A549 (cell line): ENCODE data around the gene PALLD. TPM values are rescaled to one million over a fixed set of nuclear protein-coding genes. Genes with fewer than 3 reads are reported as not detected.
A peak's percentile ranks its signal among the peaks of the same experiment; 100 is the strongest.

Experiments
- ATAC-seq, 2 experiments: fragments of 200-7000 bp in 1 of 2; fragments of >200 bp in 1 of 2; cut with Nextera tagmentation in 1 of 2; cut with Tn5 transposase in 1 of 2; 3 replicates each; pipeline versions ENCODE4 v1.8.0 to v1.9.1; 2018 to 2020; ENCODE audit warnings: mild to moderate bottlenecking in 1 of 2, moderate library complexity in 1 of 2
- CTCF ChIA-PET: fragments of 300-600 bp; sonication (Branson Sonifier 250); formaldehyde crosslinking; extraction: SDS; loops from one replicate; lab custom pipeline; 2021; ENCODE audit warnings: antibody characterized with exemption, inconsistent platforms; lab: Yijun Ruan, JAX
- POLR2A ChIA-PET: fragments of 350-600 bp; formaldehyde crosslinking; extraction: SDS; loops from one replicate; lab custom pipeline; 2021; ENCODE audit warnings: antibody characterized with exemption, inconsistent platforms; lab: Yijun Ruan, JAX
- DNase-seq, 2 experiments: peaks; one replicate each; pipeline versions ENCODE4 v3.0.0 to v3.0.0-alpha.2; 2011 to 2016; ENCODE audit warnings: low read depth in 1 of 2, low spot score in 1 of 2
- FAIRE-seq: peaks from 2 replicates; lab custom pipeline; 2011; peaks lifted over from hg19 to GRCh38; lab: Jason Lieb, UNC
- H3K27ac ChIP-seq, 2 experiments: fragments of >200 bp; sonication (Bioruptor Twin); formaldehyde crosslinking; 3 replicates each; pipeline ENCODE4 v1.5.1; 2016 to 2017
- H3K4me1 ChIP-seq: fragments of >200 bp; sonication (Bioruptor Twin); formaldehyde crosslinking; 3 replicates; pipeline ENCODE4 v1.6.1; 2016
- H3K4me2 ChIP-seq: fragments of >200 bp; sonication (Bioruptor Twin); formaldehyde crosslinking; 3 replicates; pipeline ENCODE4 v1.6.1; 2016
- H3K4me3 ChIP-seq: fragments of >200 bp; sonication (Bioruptor Twin); formaldehyde crosslinking; 3 replicates; pipeline ENCODE4 v1.5.1; 2016
- H3K9me3 ChIP-seq: fragments of >200 bp; sonication (Bioruptor Twin); formaldehyde crosslinking; 3 replicates; pipeline ENCODE4 v1.6.1; 2016
- BHLHE40 ChIP-seq: IDR thresholded peaks from 2 replicates; pipeline ENCODE4 v1.6.1; 2012; ENCODE audit warnings: low read depth, low read length, inconsistent platforms
- CBX2 ChIP-seq: fragments of 200-600 bp; sonication (generic); IDR thresholded peaks from 2 replicates; pipeline ENCODE4 v1.6.1; 2016; ENCODE audit warnings: low read depth, mild to moderate bottlenecking, borderline replicate concordance
- CEBPB ChIP-seq, 2 experiments: fragments of >200 bp in 1 of 2; sonication (Bioruptor Twin) in 1 of 2; formaldehyde crosslinking in 1 of 2; IDR thresholded peaks; 2 replicates each; pipeline ENCODE4 v1.6.1; 2012 to 2016
- CHD2 ChIP-seq: fragments of 150-350 bp; IDR thresholded peaks from 2 replicates; pipeline ENCODE4 v1.6.1; 2014; ENCODE audit warnings: low read length; ENCODE audit not compliant: partially characterized antibody
- CHD4 ChIP-seq: fragments of 200-600 bp; sonication (generic); IDR thresholded peaks from 2 replicates; pipeline ENCODE4 v1.6.1; 2016; ENCODE audit warnings: antibody characterized with exemption, mild to moderate bottlenecking, borderline replicate concordance
- EHF ChIP-seq: fragments of 250-450 bp; sonication (Bioruptor Pico); IDR thresholded peaks from 2 replicates; pipeline ENCODE4 v1.5.0; 2020; ENCODE audit warnings: mild to moderate bottlenecking
- FOSB ChIP-seq: fragments of 250-450 bp; sonication (Bioruptor Pico); IDR thresholded peaks from 2 replicates; pipeline ENCODE4 v1.5.0; 2020; ENCODE audit warnings: mild to moderate bottlenecking, moderate library complexity
- FOSL2 ChIP-seq, 2 experiments: fragments of 450-650 bp in 1 of 2; fragments of >200 bp in 1 of 2; sonication (Bioruptor Twin) in 1 of 2; formaldehyde crosslinking; IDR thresholded peaks; 2 replicates each; pipeline versions ENCODE4 v1.5.0 to v1.6.1; 2016 to 2020; ENCODE audit warnings: mild to moderate bottlenecking in 1 of 2, moderate library complexity in 1 of 2
- GATA3 ChIP-seq: IDR thresholded peaks from 2 replicates; pipeline ENCODE4 v1.6.1; 2012; ENCODE audit warnings: borderline replicate concordance
- HES2 ChIP-seq: fragments of >200 bp; sonication (Bioruptor Twin); formaldehyde crosslinking; IDR thresholded peaks from 2 replicates; pipeline ENCODE4 v1.6.1; 2016
- HEYL ChIP-seq: fragments of 250-450 bp; sonication (Bioruptor Pico); IDR thresholded peaks from 2 replicates; pipeline ENCODE4 v1.8.0; 2021; ENCODE audit warnings: mild to moderate bottlenecking, moderate library complexity
- HOXB5 ChIP-seq: fragments of 250-450 bp; sonication (Bioruptor Pico); IDR thresholded peaks from 2 replicates; pipeline ENCODE4 v1.5.0; 2020; ENCODE audit warnings: mild to moderate bottlenecking, moderate library complexity
- JUNB ChIP-seq: fragments of >200 bp; sonication (Bioruptor Twin); formaldehyde crosslinking; IDR thresholded peaks from 2 replicates; pipeline ENCODE4 v1.6.1; 2016
- KDM1A ChIP-seq: fragments of 200-600 bp; sonication (generic); IDR thresholded peaks from 2 replicates; pipeline ENCODE4 v1.6.1; 2016; ENCODE audit warnings: low read depth, mild to moderate bottlenecking
- KDM5A ChIP-seq: fragments of 200-600 bp; sonication (generic); IDR thresholded peaks from 2 replicates; pipeline ENCODE4 v1.6.1; 2016; ENCODE audit warnings: antibody characterized with exemption, mild to moderate bottlenecking
- MAX ChIP-seq: IDR thresholded peaks from 2 replicates; pipeline ENCODE4 v1.6.1; 2012
- NPAS2 ChIP-seq: fragments of 250-450 bp; sonication (Bioruptor Pico); IDR thresholded peaks from 2 replicates; pipeline ENCODE4 v1.8.0; 2022; ENCODE audit warnings: mild to moderate bottlenecking, moderate library complexity, borderline replicate concordance
- POLR2A ChIP-seq: IDR thresholded peaks from 2 replicates; pipeline ENCODE4 v1.6.1; 2012; ENCODE audit warnings: mild to moderate bottlenecking, low read length
- POLR2AphosphoS2 ChIP-seq: conservative IDR thresholded peaks from 2 replicates; pipeline ENCODE4 v1.6.1; 2012; ENCODE audit warnings: low read length, improper control_type of control experiment, inconsistent platforms
- RAD21 ChIP-seq, 2 experiments: fragments of >200 bp in 1 of 2; sonication (Bioruptor Twin) in 1 of 2; formaldehyde crosslinking in 1 of 2; IDR thresholded peaks in 1 of 2; conservative IDR thresholded peaks in 1 of 2; 2 replicates in 1 of 2; 3 replicates in 1 of 2; pipeline ENCODE4 v1.6.1; 2012 to 2018; ENCODE audit warnings: inconsistent platforms in 1 of 2
- RARB ChIP-seq: fragments of 250-450 bp; sonication (Bioruptor Pico); IDR thresholded peaks from 2 replicates; pipeline ENCODE4 v1.8.0; 2021; ENCODE audit warnings: mild to moderate bottlenecking, moderate library complexity
- RFX5 ChIP-seq: fragments of 450-650 bp; IDR thresholded peaks from 2 replicates; pipeline ENCODE4 v1.7.1; 2014; ENCODE audit warnings: antibody characterized with exemption, mild to moderate bottlenecking, moderate library complexity
- SREBF2 ChIP-seq: fragments of 450-650 bp; IDR thresholded peaks from 2 replicates; pipeline ENCODE4 v1.6.1; 2014; ENCODE audit warnings: mild to moderate bottlenecking, moderate library complexity
- TFCP2L1 ChIP-seq: fragments of 250-450 bp; sonication (Bioruptor Pico); IDR thresholded peaks from 2 replicates; pipeline ENCODE4 v1.5.0; 2021; ENCODE audit warnings: mild to moderate bottlenecking
- USF2 ChIP-seq: fragments of 450-650 bp; IDR thresholded peaks from 2 replicates; pipeline ENCODE4 v1.6.1; 2014; ENCODE audit warnings: antibody characterized with exemption
- ZNF302 ChIP-seq: fragments of 250-450 bp; sonication (Bioruptor Pico); IDR thresholded peaks from 2 replicates; pipeline ENCODE4 v1.9.0; 2021; ENCODE audit warnings: inconsistent platforms, mild to moderate bottlenecking, moderate library complexity
- ZSCAN20 ChIP-seq: fragments of 250-450 bp; sonication (Bioruptor Pico); IDR thresholded peaks from 2 replicates; pipeline ENCODE4 v1.8.0; 2022; ENCODE audit warnings: mild to moderate bottlenecking, moderate library complexity
- WGBS: methylation state at CpG from one replicate; pipeline ENCODE4 v1.1.6; 2017; ENCODE audit errors: missing lambda C conversion rate; 5-methylcytosine and 5-hydroxymethylcytosine counted together
- polyA plus RNA-seq, 4 experiments: library from polyadenylated mRNA; depleted of rRNA in 3 of 4; stranded (reverse); fragments of >200 nt; fragmentation: RNase III in 1 of 4; extraction: RNeasy Plus Mini Kit Qiagen cat#74134 plus additional on column Dnase treatment in 1 of 4; gene quantifications; 2 replicates in 3 of 4; 3 replicates in 1 of 4; pipeline ENCODE4 v1.2.3, GENCODE V29; 2011 to 2017
- TF ChIP-seq, protein P1 (sequence below): fragments of 250-450 bp; sonication (Bioruptor Pico); IDR thresholded peaks from 2 replicates; pipeline ENCODE4 v1.5.0; 2021; ENCODE audit warnings: mild to moderate bottlenecking, moderate library complexity, borderline replicate concordance

The PALLD gene
- polyA plus RNA-seq, 2 of the 4 experiments (the other 2 are of a cell fraction): 88.8 to 113 TPM

DNA sequence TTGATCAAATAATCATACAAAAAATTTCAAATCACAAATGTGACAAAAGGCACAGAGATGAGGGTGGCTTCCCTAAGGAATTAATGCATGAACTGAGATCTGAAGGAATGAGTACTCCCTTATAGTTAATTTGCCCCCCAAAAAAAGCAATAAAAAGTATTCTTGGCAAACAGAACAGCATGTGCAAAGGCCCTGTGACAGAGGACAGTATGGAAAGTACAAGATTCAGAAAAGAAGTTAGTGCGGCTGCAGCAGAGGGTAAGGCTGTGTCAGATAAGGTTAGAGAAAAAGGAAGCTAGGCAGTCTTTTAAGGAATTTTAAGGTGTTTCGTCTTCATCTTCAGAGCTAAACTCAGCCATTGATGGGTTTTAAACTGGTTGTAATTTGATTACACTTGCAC is 23.9 kb upstream of the PALLD start:
- no peak overlapping the region for H3K4me2 ChIP-seq
- FAIRE-seq (no peak), DNase-seq (no peak), ATAC-seq (no peak)
- 94% methylated on average over 2 of the region's 2 CpGs for WGBS
- H3K27ac ChIP-seq: no peak overlapping the region
- H3K4me3 ChIP-seq: no peak overlapping the region
- H3K9me3 ChIP-seq: 0 out of 3 replicates have a peak, but pooled peaks cover under 1% of the 10 kb centered on the region
- CTCF ChIA-PET: no interaction called here
- POLR2A ChIA-PET: interaction anchor here (0.6 kb wide), 1 partner anchor 15 kb away, joined by 3 read pairs; no protein-coding TSS in a partner anchor
- peaks cover 34% of the 10 kb centered on the region for H3K4me1 ChIP-seq
- TF ChIP-seq HES2 (no peak), FOSB (no peak), JUNB (no peak), KDM1A (no peak), USF2 (no peak), POLR2A (no peak), CHD4 (no peak), CBX2 (no peak), HOXB5 (no peak), BHLHE40 (no peak), TFCP2L1 (no peak), CEBPB (IDR thresholded peaks at IDR 0.05) (no peak), KDM5A (no peak), NPAS2 (CRISPR knock-in tag) (no peak), RAD21 (conservative IDR thresholded peaks at IDR 0.05 in 1 of 2, IDR thresholded peaks at IDR 0.05 in 1 of 2) (no peak)
- TF ChIP-seq, all 56 proteins: peak for 0

GRCh38 chr4:168474660-168475320 is 22.1 kb upstream of the PALLD start:
- Histone ChIP-seq H3K9me3 (no peaks in the 10 kb centered on the region), H3K27ac (peak overlapping the region; percentile 59 to 75), H3K4me2 (peak overlapping the region; percentile 72), H3K4me1 (peaks cover 40% of the 10 kb centered on the region), H3K4me3 (no peak overlapping the region)
- ChIA-PET POLR2A (no interaction called here), CTCF (no interaction called here)
- WGBS: 26% methylated on average over 5 of the region's 5 CpGs
- no peak for FAIRE-seq
- ATAC-seq: no peak
- no peak for TF ChIP-seq GATA3
- no peak for TF ChIP-seq POLR2AphosphoS2
- TF ChIP-seq CEBPB (IDR thresholded peaks at IDR 0.05): no peak
- TF ChIP-seq, protein P1, sequence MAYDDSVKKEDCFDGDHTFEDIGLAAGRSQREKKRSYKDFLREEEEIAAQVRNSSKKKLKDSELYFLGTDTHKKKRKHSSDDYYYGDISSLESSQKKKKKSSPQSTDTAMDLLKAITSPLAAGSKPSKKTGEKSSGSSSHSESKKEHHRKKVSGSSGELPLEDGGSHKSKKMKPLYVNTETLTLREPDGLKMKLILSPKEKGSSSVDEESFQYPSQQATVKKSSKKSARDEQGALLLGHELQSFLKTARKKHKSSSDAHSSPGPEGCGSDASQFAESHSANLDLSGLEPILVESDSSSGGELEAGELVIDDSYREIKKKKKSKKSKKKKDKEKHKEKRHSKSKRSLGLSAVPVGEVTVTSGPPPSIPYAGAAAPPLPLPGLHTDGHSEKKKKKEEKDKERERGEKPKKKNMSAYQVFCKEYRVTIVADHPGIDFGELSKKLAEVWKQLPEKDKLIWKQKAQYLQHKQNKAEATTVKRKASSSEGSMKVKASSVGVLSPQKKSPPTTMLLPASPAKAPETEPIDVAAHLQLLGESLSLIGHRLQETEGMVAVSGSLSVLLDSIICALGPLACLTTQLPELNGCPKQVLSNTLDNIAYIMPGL (CRISPR knock-in tag): no peak
- TF ChIP-seq MAX: no peak
- TF ChIP-seq HEYL (CRISPR knock-in tag): no peak
- no peak for TF ChIP-seq ZSCAN20 (CRISPR knock-in tag)
- no peak for TF ChIP-seq JUNB
- TF ChIP-seq EHF: no peak
- TF ChIP-seq CHD2: no peak
- TF ChIP-seq RFX5: no peak
- no peak for TF ChIP-seq SREBF2
- TF ChIP-seq FOSL2 (IDR thresholded peaks at IDR 0.05): no peak
- TF ChIP-seq FOSL2 (CRISPR knock-in tag; IDR thresholded peaks at IDR 0.05): no peak
- no peak for TF ChIP-seq ZNF302
- TF ChIP-seq CBX2: no peak
- no peak for TF ChIP-seq KDM5A
- TF ChIP-seq RARB: no peak
- TF ChIP-seq, all 56 proteins: peak for 0
- no peak for DNase-seq
